ENCODE data around the gene SCO2.

GRCh38 chr22:50548040-50548920 is 22.9 kb upstream of the SCO2 start:
- TF ChIP-seq ZNF274 (IDR thresholded peaks at IDR 0.05; ENCODE audit: low read depth, low read length): no peak
- TF ChIP-seq YY1 (IDR thresholded peaks at IDR 0.05; ENCODE audit: insufficient read depth, insufficient read length): no peak
- no peak for TF ChIP-seq SUZ12 (IDR thresholded peaks at IDR 0.05; ENCODE audit: extremely low read depth, insufficient read depth, insufficient read length)

Data from NT2/D1 (cell line).